ENCODE results near the gene BDKRB2.

DNA sequence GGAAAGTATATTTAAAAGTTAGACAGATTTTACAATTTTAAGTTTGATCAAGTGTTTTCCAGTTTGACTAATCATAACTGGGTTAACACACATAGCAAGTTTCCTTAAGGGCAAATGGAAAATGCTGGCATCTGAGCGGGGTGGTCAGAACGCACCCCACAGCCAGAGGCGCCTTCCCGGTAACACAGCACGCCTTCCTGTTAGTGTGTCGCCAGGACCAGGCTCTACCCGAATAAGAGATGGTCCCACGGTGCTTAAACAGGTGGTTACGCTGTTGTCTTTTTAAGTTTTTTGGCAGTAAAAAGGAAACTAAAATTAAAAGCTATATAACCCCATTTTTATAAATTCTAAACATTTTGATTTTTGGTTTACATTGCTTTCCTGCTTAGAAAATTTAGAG, 79.4 kb downstream of the BDKRB2 start:
- TF ChIP-seq, protein P1, sequence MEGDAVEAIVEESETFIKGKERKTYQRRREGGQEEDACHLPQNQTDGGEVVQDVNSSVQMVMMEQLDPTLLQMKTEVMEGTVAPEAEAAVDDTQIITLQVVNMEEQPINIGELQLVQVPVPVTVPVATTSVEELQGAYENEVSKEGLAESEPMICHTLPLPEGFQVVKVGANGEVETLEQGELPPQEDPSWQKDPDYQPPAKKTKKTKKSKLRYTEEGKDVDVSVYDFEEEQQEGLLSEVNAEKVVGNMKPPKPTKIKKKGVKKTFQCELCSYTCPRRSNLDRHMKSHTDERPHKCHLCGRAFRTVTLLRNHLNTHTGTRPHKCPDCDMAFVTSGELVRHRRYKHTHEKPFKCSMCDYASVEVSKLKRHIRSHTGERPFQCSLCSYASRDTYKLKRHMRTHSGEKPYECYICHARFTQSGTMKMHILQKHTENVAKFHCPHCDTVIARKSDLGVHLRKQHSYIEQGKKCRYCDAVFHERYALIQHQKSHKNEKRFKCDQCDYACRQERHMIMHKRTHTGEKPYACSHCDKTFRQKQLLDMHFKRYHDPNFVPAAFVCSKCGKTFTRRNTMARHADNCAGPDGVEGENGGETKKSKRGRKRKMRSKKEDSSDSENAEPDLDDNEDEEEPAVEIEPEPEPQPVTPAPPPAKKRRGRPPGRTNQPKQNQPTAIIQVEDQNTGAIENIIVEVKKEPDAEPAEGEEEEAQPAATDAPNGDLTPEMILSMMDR (conservative IDR thresholded peaks at IDR 0.05 in 1 of 2, IDR thresholded peaks at IDR 0.05 in 1 of 2; ENCODE audit: low read depth in 1 of 2, low read length in 2 of 2): no peak
- no peak for TF ChIP-seq EZH2 (IDR thresholded peaks at IDR 0.05; ENCODE audit: low read length, missing control alignments)
